Mesenchymal stem cell (in vitro differentiated cells and primary cell): Measurements from ENCODE around the gene RNF17.

Experiments
- DNase-seq: peaks from one replicate; pipeline ENCODE4 v3.0.0-alpha.2; 2013
- H2AFZ ChIP-seq: one replicate; pipeline ENCODE4 v1.6.1; 2013; ENCODE audit warnings: low read depth, mild to moderate bottlenecking, control low read depth, inconsistent platforms, low read length, moderate library complexity
- H2AK5ac ChIP-seq: 2 replicates; pipeline ENCODE4 v1.6.1; 2013; ENCODE audit warnings: low read length, moderate library complexity, mild to moderate bottlenecking, inconsistent platforms; ENCODE audit not compliant: severe bottlenecking
- H2BK120ac ChIP-seq: one replicate; pipeline ENCODE4 v1.6.1; 2013; ENCODE audit warnings: low read depth, mild to moderate bottlenecking, inconsistent platforms, low read length, moderate library complexity
- H2BK12ac ChIP-seq, 2 experiments: one replicate each; pipeline ENCODE4 v1.6.1; 2013; ENCODE audit warnings: inconsistent platforms in 2 of 2, low read length in 2 of 2, mild to moderate bottlenecking in 2 of 2, moderate library complexity in 2 of 2, control low read depth in 1 of 2
- H2BK15ac ChIP-seq: one replicate; pipeline ENCODE4 v1.6.1; 2013; ENCODE audit warnings: mild to moderate bottlenecking, low read depth, inconsistent platforms; ENCODE audit not compliant: poor library complexity, severe bottlenecking
- H2BK5ac ChIP-seq: 2 replicates; pipeline ENCODE4 v1.6.1; 2013; ENCODE audit warnings: low read depth, mild to moderate bottlenecking, low read length, control low read depth, inconsistent platforms; ENCODE audit not compliant: poor library complexity, severe bottlenecking
- H3K14ac ChIP-seq, 2 experiments: one replicate each; pipeline ENCODE4 v1.6.1; 2013; ENCODE audit warnings: inconsistent platforms in 2 of 2, low read length in 2 of 2, control low read depth in 1 of 2, mild to moderate bottlenecking in 1 of 2, moderate library complexity in 1 of 2
- H3K18ac ChIP-seq, 2 experiments: one replicate each; pipeline ENCODE4 v1.6.1; 2013; ENCODE audit warnings: inconsistent platforms in 2 of 2, low read length in 2 of 2, control low read depth in 1 of 2, low read depth in 1 of 2, mild to moderate bottlenecking in 1 of 2
- H3K23ac ChIP-seq, 2 experiments: one replicate each; pipeline ENCODE4 v1.6.1; 2013; ENCODE audit warnings: inconsistent platforms in 2 of 2, low read length in 2 of 2, mild to moderate bottlenecking in 2 of 2, moderate library complexity in 2 of 2, control low read depth in 1 of 2
- H3K27ac ChIP-seq: 2 replicates; pipeline ENCODE4 v1.5.1; 2013; ENCODE audit warnings: mild to moderate bottlenecking, moderate library complexity, low read length, control low read depth, inconsistent platforms; ENCODE audit not compliant: poor library complexity, severe bottlenecking
- H3K27me3 ChIP-seq, 2 experiments: 2 replicates each; pipeline versions ENCODE4 v1.6.1 to v1.7.0; 2013; ENCODE audit warnings: low read length in 2 of 2, mild to moderate bottlenecking in 2 of 2, moderate library complexity in 2 of 2, control low read depth in 1 of 2, inconsistent platforms in 1 of 2; ENCODE audit not compliant: control insufficient read depth in 1 of 2, insufficient read depth in 1 of 2
- H3K36me3 ChIP-seq, 2 experiments: 2 replicates each; pipeline versions ENCODE4 v1.6.1 to v1.7.0; 2013; ENCODE audit warnings: low read length in 2 of 2, control low read depth in 1 of 2, inconsistent platforms in 1 of 2, low read depth in 1 of 2, mild to moderate bottlenecking in 1 of 2; ENCODE audit not compliant: insufficient read depth in 2 of 2, control insufficient read depth in 1 of 2
- H3K4ac ChIP-seq, 2 experiments: one replicate each; pipeline ENCODE4 v1.6.1; 2013; ENCODE audit warnings: inconsistent platforms in 2 of 2, low read length in 2 of 2, mild to moderate bottlenecking in 2 of 2, moderate library complexity in 2 of 2, control low read depth in 1 of 2, low read depth in 1 of 2
- H3K4me1 ChIP-seq: 2 replicates; pipeline ENCODE4 v1.6.1; 2013; ENCODE audit warnings: low read depth, low read length, control low read depth; ENCODE audit not compliant: control insufficient read depth, insufficient read depth
- H3K4me2 ChIP-seq: 2 replicates; pipeline ENCODE4 v1.6.1; 2013; ENCODE audit warnings: low read length, mild to moderate bottlenecking, inconsistent platforms; ENCODE audit not compliant: poor library complexity, severe bottlenecking
- H3K4me3 ChIP-seq, 2 experiments: 2 replicates each; pipeline versions ENCODE4 v1.5.1 to v1.7.0; 2013; ENCODE audit warnings: low read length in 2 of 2, mild to moderate bottlenecking in 2 of 2, control low read depth in 1 of 2, low read depth in 1 of 2; ENCODE audit not compliant: insufficient read depth in 1 of 2
- H3K79me1 ChIP-seq: replicated peaks from 2 replicates; pipeline ENCODE4 v1.6.1; 2013; ENCODE audit warnings: mild to moderate bottlenecking, control low read depth, low read length, inconsistent platforms; ENCODE audit not compliant: poor library complexity, severe bottlenecking
- H3K9ac ChIP-seq: 2 replicates; pipeline ENCODE4 v1.7.0; 2013; ENCODE audit warnings: mild to moderate bottlenecking, low read length, moderate library complexity
- H3K9me3 ChIP-seq: 2 replicates; pipeline ENCODE4 v1.7.0; 2013; ENCODE audit warnings: mild to moderate bottlenecking, low read length; ENCODE audit not compliant: control insufficient read depth
- H4K8ac ChIP-seq: one replicate; pipeline ENCODE4 v1.6.1; 2013; ENCODE audit warnings: inconsistent platforms, mild to moderate bottlenecking, low read length, moderate library complexity
- H4K91ac ChIP-seq: one replicate; pipeline ENCODE4 v1.6.1; 2013; ENCODE audit warnings: mild to moderate bottlenecking, low read length, inconsistent platforms
- WGBS: methylation state at CpG from one replicate; pipeline ENCODE4 v1.1.7; 2013; ENCODE audit warnings: mixed read lengths; 5-methylcytosine and 5-hydroxymethylcytosine counted together

RNF17 gene

DNA sequence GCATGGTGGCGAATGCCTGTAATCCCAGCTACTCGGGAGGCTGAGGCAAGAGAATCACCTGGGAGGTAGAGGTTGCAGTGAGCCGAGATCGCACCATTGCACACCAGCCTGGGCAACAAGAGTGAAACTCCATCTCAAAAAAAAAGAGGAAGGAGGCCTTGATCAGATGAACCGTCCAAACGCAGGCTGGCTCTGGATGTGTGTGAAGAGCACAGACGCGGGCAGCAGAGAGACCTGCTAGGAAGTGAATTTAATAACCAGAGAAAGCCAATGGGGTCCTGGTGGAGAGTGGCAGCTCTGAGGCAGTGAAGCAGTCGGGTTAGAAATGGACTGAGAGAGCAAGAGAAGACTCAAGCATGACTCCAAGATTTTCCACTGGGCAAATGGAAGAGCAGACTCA lies 136.5 kb downstream of the RNF17 start:
- Histone ChIP-seq H3K18ac (no peak overlapping the region), H3K4ac (no peak overlapping the region), H2BK120ac (no peak overlapping the region), H3K79me1 (peaks cover 6% of the 10 kb centered on the region), H3K36me3 (peaks cover 0 to 10% of the 10 kb centered on the region in 2 experiments), H4K91ac (no peak overlapping the region), H2AK5ac (no peak overlapping the region), H3K27me3 (no peaks in the 10 kb centered on the region), H3K9ac (no peak overlapping the region), H3K4me3 (no peak overlapping the region), H3K9me3 (no peaks in the 10 kb centered on the region), H3K4me1 (no peaks in the 10 kb centered on the region), H2BK15ac (no peak overlapping the region), H2BK5ac (no peak overlapping the region), H3K23ac (no peak overlapping the region), H3K4me2 (no peak overlapping the region), H3K14ac (no peak overlapping the region), H2AFZ (no peak overlapping the region), H3K27ac (no peak overlapping the region), H4K8ac (no peak overlapping the region), H2BK12ac (no peak overlapping the region)
- DNase-seq, result no peak
- WGBS, result 99% methylated on average over 9 of the region's 9 CpGs

DNA sequence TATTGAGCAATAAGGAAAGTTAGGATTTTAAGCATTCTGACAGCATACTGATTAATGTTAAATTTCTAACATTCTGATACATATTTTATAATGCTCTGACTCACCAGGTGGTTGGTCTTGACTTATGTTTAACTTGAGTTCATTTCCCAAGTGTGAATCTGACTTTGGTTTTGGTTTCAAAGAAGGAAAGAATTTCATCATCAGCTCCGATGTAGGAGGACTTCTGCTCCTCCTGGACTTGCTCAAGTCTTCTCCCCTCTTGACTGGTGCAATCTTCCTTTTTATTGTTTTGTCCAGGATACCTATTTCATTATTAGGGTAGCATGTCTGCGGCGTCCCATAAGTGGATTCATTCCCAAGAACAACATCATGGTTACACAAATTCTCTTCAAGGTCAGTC lies 141.3 kb downstream of the RNF17 start:
- Histone ChIP-seq H3K36me3 (peaks cover 0 to 29% of the 10 kb centered on the region in 2 experiments), H3K14ac (no peak overlapping the region), H2BK12ac (no peak overlapping the region), H3K9ac (no peak overlapping the region), H3K18ac (no peak overlapping the region), H3K4me2 (no peak overlapping the region), H3K27me3 (no peaks in the 10 kb centered on the region), H3K27ac (no peak overlapping the region), H2BK120ac (no peak overlapping the region), H3K9me3 (no peaks in the 10 kb centered on the region), H2BK5ac (no peak overlapping the region), H4K8ac (no peak overlapping the region), H3K23ac (no peak overlapping the region), H3K4me3 (no peak overlapping the region), H2AK5ac (no peak overlapping the region), H2BK15ac (no peak overlapping the region), H2AFZ (no peak overlapping the region), H3K4me1 (no peaks in the 10 kb centered on the region), H3K4ac (no peak overlapping the region), H3K79me1 (peaks cover 4% of the 10 kb centered on the region), H4K91ac (no peak overlapping the region)
- no peak for DNase-seq
- WGBS, result 96% methylated on average over 3 of the region's 3 CpGs

- Histone ChIP-seq H2BK120ac (no peak overlapping the region), H3K79me1 (peaks cover 4% of the 10 kb centered on the region), H3K14ac (no peak overlapping the region), H3K4me1 (peaks cover under 1% of the 10 kb centered on the region), H4K8ac (no peak overlapping the region), H3K9me3 (no peaks in the 10 kb centered on the region), H3K27me3 (no peaks in the 10 kb centered on the region), H3K36me3 (peaks cover 0 to 29% of the 10 kb centered on the region in 2 experiments), H3K4me2 (no peak overlapping the region), H2BK5ac (no peak overlapping the region), H2AK5ac (no peak overlapping the region), H3K9ac (no peak overlapping the region), H2BK15ac (no peak overlapping the region), H3K4ac (no peak overlapping the region), H2BK12ac (no peak overlapping the region), H2AFZ (no peak overlapping the region), H4K91ac (no peak overlapping the region), H3K4me3 (no peak overlapping the region), H3K23ac (no peak overlapping the region), H3K27ac (no peak overlapping the region), H3K18ac (no peak overlapping the region)
- 96% methylated on average over 6 of the region's 7 CpGs for WGBS
- DNase-seq, result no peak
Observed at GRCh38 chr13:24906268-24906667, 142.3 kb downstream of the RNF17 start.

DNA sequence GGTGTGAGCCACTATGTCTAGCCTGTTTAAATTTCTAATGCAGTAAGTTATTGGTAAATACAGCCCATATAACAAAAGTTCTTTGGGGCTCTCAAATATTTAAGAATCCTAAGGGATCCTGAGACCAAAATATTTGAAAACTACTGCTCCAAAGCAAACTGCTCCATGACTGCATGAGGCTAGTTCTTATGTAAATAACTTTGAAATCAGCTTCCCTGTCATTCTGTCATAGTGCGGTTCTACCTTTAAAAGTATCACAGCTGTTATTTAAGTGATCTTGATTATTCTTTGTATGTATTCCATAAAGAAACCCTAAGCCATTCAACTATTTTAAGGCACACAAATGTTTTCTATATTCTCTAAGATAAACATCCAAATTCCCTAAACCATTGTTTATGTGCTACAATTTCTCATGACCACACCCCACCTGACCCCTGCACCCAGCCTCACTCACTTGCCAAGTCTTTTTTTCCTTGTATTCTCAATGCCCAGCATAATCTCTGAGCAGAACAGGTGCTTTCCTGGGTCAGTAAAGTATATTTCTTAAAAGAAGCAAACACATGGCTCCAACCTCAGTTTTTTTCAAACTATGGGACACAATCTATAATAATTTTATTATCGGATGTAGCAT lies 146.6 kb downstream of the RNF17 start:
- H3K36me3 ChIP-seq, result peaks cover 0 to 24% of the 10 kb centered on the region in 2 experiments
- H2BK15ac ChIP-seq, result no peak overlapping the region
- no peak overlapping the region for H3K4ac ChIP-seq
- no peaks in the 10 kb centered on the region for H3K9me3 ChIP-seq
- no peak overlapping the region for H3K18ac ChIP-seq
- no peak overlapping the region for H2BK12ac ChIP-seq
- H2BK5ac ChIP-seq, result no peak overlapping the region
- no peaks in the 10 kb centered on the region for H3K27me3 ChIP-seq
- H3K23ac ChIP-seq, result no peak overlapping the region
- no peak overlapping the region for H4K8ac ChIP-seq
- H3K14ac ChIP-seq, result no peak overlapping the region
- H2BK120ac ChIP-seq, result no peak overlapping the region
- DNase-seq, result no peak
- no peak overlapping the region for H3K9ac ChIP-seq
- H3K79me1 ChIP-seq, result peaks cover 22% of the 10 kb centered on the region
- no CpG with 5 or more reads among the region's 2 CpGs for WGBS
- no peak overlapping the region for H3K4me3 ChIP-seq
- no peak overlapping the region for H3K4me2 ChIP-seq
- peaks cover 2% of the 10 kb centered on the region for H3K4me1 ChIP-seq
- H2AFZ ChIP-seq, result no peak overlapping the region
- H3K27ac ChIP-seq, result no peak overlapping the region
- H2AK5ac ChIP-seq, result no peak overlapping the region
- no peak overlapping the region for H4K91ac ChIP-seq
